MCF 10A (cell line): Measurements from ENCODE around the gene HMGN1. TPM values are rescaled to one million over a fixed set of nuclear protein-coding genes. Genes with fewer than 3 reads are reported as not detected.
A peak's percentile ranks its signal among the peaks of the same experiment; 100 is the strongest.
"Not testable (repeated sequence)": the region's sequence is repeated elsewhere in the genome, so short reads cannot be mapped to it uniquely, and the experiment has no call there.

Experiments used
- BruUV-seq: library from RNA; stranded (reverse); fragments of 400-500 nt; replicated peaks from 2 replicates; lab custom pipeline; 2021; lab: Mats Ljungman, UMichigan
- CTCF ChIA-PET: fragments of 300-600 bp; sonication (Branson Sonifier 250); formaldehyde crosslinking; extraction: SDS; loops from one replicate; lab custom pipeline; 2021; ENCODE audit warnings: antibody characterized with exemption, inconsistent platforms; lab: Yijun Ruan, JAX
- POLR2A ChIA-PET: fragments of 300-600, 350-650 bp; sonication (Branson Sonifier 250); formaldehyde crosslinking; extraction: SDS; loops from one replicate; lab custom pipeline; 2020; ENCODE audit warnings: antibody characterized with exemption, inconsistent platforms; lab: Yijun Ruan, JAX
- DNase-seq: peaks from one replicate; pipeline ENCODE4 v3.0.0-alpha.2; 2018; ENCODE audit not compliant: unreplicated experiment
- H3K27ac Mint-ChIP-seq: one replicate; pipeline ENCODE4 v1.8.0; 2022; ENCODE audit warnings: mild to moderate bottlenecking, low read depth, mixed read lengths; ENCODE audit not compliant: unreplicated experiment
- H3K27me3 Mint-ChIP-seq: one replicate; pipeline ENCODE4 v1.8.0; 2022; ENCODE audit warnings: mixed read lengths; ENCODE audit not compliant: insufficient read depth, unreplicated experiment
- H3K36me3 Mint-ChIP-seq: one replicate; pipeline ENCODE4 v1.8.0; 2022; ENCODE audit warnings: mild to moderate bottlenecking, moderate library complexity, mixed read lengths; ENCODE audit not compliant: insufficient read depth, unreplicated experiment
- H3K4me1 Mint-ChIP-seq: one replicate; pipeline ENCODE4 v1.8.0; 2022; ENCODE audit warnings: mixed read lengths; ENCODE audit not compliant: insufficient read depth, unreplicated experiment
- H3K4me3 Mint-ChIP-seq: one replicate; pipeline ENCODE4 v1.8.0; 2022; ENCODE audit warnings: mild to moderate bottlenecking, moderate library complexity, mixed read lengths; ENCODE audit not compliant: unreplicated experiment
- H3K9me3 Mint-ChIP-seq: one replicate; pipeline ENCODE4 v1.8.0; 2022; ENCODE audit warnings: mixed read lengths; ENCODE audit not compliant: unreplicated experiment
- CTCF ChIP-seq: fragments of 200-600 bp; IDR thresholded peaks from one replicate; pipeline ENCODE4 v1.8.0; 2022; ENCODE audit warnings: antibody characterized with exemption, mild to moderate bottlenecking; ENCODE audit not compliant: unreplicated experiment
- intact Hi-C: fragments of 100-400 bp; cut with micrococcal nuclease; formaldehyde crosslinking; loops from 2 replicates; pipeline ENCODE4 v1.14.1; 2022
- total RNA-seq: library from RNA; stranded (reverse); gene quantifications from 2 replicates; pipeline ENCODE4 v1.2.3, GENCODE V29; 2022

HMGN1 gene
- total RNA-seq, 1 experiment from 2014 or later, result 360 TPM

GRCh38 chr21:39374046-39374445 is 25.2 kb upstream of the HMGN1 start:
- Mint-ChIP-seq H3K4me3 (no peak overlapping the region), H3K9me3 (no peaks in the 10 kb centered on the region), H3K4me1 (peaks cover 7% of the 10 kb centered on the region), H3K27ac (no peak overlapping the region), H3K36me3 (no peaks in the 10 kb centered on the region), H3K27me3 (no peaks in the 10 kb centered on the region)
- no peak for DNase-seq
- no TSS peak for BruUV-seq
- POLR2A ChIA-PET, result interaction anchor here (0.7 to 2.8 kb wide), 6 partner anchors 10 to 103 kb away, joined by 3 to 12 read pairs (median 6); partner anchors contain the start of genes BRWD1 and HMGN1
- no peak for TF ChIP-seq CTCF
- intact Hi-C loops, result no loop called here
- CTCF ChIA-PET, result interaction anchor here (0.6 to 4.0 kb wide), 10 partner anchors 9 to 73 kb away, joined by 3 to 22 read pairs (median 4); no protein-coding TSS in a partner anchor

DNA sequence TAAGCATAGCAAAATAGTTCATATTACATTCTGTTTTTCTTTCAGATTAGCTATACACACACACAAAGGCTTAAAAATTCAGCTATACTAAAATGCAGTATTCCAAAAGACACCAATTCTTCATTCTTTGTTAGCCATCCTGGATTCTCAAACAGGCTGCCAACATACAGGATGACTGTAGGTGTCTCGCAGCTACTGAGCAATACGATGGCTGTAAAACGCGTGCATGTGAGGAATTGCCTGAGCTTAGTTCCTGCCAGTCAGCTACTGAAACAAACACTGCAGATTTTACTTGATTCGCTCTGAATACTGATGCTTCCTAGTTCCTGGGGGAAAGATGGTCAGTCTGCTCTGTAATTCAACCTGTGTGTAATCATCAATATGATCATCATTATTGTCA is 24.7 kb upstream of the HMGN1 start:
- DNase-seq, result peak; percentile 39
- ChIA-PET POLR2A (interaction anchor here (0.6 to 2.8 kb wide), 8 partner anchors 10 to 123 kb away, joined by 3 to 12 read pairs (median 4); partner anchors contain the start of genes BRWD1 and HMGN1), CTCF (interaction anchor here (0.6 to 4.0 kb wide), 12 partner anchors 8 to 180 kb away, joined by 3 to 22 read pairs (median 4); no protein-coding TSS in a partner anchor)
- Mint-ChIP-seq H3K4me1 (peaks cover 7% of the 10 kb centered on the region), H3K4me3 (no peak overlapping the region), H3K27ac (no peak overlapping the region), H3K36me3 (no peaks in the 10 kb centered on the region), H3K9me3 (no peaks in the 10 kb centered on the region), H3K27me3 (no peaks in the 10 kb centered on the region)
- intact Hi-C loops, result loop anchor here (2.0 kb wide), 1 partner anchor 71 kb away; the partner anchor contains the start of gene LCA5L
- TF ChIP-seq CTCF, result peak; percentile 32
- BruUV-seq, result no TSS peak

- H3K4me1 Mint-ChIP-seq, intact Hi-C loops, H3K36me3 Mint-ChIP-seq, H3K9me3 Mint-ChIP-seq, H3K4me3 Mint-ChIP-seq, H3K27ac Mint-ChIP-seq, H3K27me3 Mint-ChIP-seq, BruUV-seq: not testable (repeated sequence)
- POLR2A ChIA-PET, result interaction anchor here (1.0 to 3.1 kb wide), 3 partner anchors 10 to 21 kb away, joined by 3 to 12 read pairs (median 4); partner anchors contain the start of gene HMGN1
- peak; percentile 46 for DNase-seq
- CTCF ChIA-PET, result interaction anchor here (0.7 to 1.1 kb wide), 2 partner anchors 12 to 74 kb away, joined by 3 read pairs; no protein-coding TSS in a partner anchor
These were observed 21.0 kb upstream of the HMGN1 start for GRCh38 chr21:39369896-39370288.

GRCh38 chr21:39367783-39368182 is 18.9 kb upstream of the HMGN1 start:
- no TSS peak for BruUV-seq

More at GRCh38 chr21:39367783-39368182, 18.9 kb upstream of the HMGN1 start:
- Mint-ChIP-seq H3K36me3 (no peaks in the 10 kb centered on the region), H3K4me1 (peaks cover 7% of the 10 kb centered on the region), H3K9me3 (no peaks in the 10 kb centered on the region), H3K27ac (no peak overlapping the region), H3K27me3 (no peaks in the 10 kb centered on the region), H3K4me3 (no peak overlapping the region)
- ChIA-PET POLR2A (interaction anchor here (1.4 kb wide), 1 partner anchor 9 kb away, joined by 4 read pairs; no protein-coding TSS in a partner anchor), CTCF (interaction anchor here (0.6 to 1.4 kb wide), 2 partner anchors 73 to 348 kb away, joined by 3 read pairs; no protein-coding TSS in a partner anchor)
- intact Hi-C loops, result no loop called here
- TF ChIP-seq CTCF, result no peak
- no peak for DNase-seq
